Measurements from ENCODE around the gene TOP3B. TPM values are rescaled to one million over a fixed set of nuclear protein-coding genes. Genes with fewer than 3 reads are reported as not detected.
A peak's percentile ranks its signal among the peaks of the same experiment; 100 is the strongest.

Gene TOP3B
- total and polyA plus RNA-seq, 2 donors (not counting 1 experiment from before 2014, with no cell fraction given) = 7.4 to 16.5 TPM

DNA sequence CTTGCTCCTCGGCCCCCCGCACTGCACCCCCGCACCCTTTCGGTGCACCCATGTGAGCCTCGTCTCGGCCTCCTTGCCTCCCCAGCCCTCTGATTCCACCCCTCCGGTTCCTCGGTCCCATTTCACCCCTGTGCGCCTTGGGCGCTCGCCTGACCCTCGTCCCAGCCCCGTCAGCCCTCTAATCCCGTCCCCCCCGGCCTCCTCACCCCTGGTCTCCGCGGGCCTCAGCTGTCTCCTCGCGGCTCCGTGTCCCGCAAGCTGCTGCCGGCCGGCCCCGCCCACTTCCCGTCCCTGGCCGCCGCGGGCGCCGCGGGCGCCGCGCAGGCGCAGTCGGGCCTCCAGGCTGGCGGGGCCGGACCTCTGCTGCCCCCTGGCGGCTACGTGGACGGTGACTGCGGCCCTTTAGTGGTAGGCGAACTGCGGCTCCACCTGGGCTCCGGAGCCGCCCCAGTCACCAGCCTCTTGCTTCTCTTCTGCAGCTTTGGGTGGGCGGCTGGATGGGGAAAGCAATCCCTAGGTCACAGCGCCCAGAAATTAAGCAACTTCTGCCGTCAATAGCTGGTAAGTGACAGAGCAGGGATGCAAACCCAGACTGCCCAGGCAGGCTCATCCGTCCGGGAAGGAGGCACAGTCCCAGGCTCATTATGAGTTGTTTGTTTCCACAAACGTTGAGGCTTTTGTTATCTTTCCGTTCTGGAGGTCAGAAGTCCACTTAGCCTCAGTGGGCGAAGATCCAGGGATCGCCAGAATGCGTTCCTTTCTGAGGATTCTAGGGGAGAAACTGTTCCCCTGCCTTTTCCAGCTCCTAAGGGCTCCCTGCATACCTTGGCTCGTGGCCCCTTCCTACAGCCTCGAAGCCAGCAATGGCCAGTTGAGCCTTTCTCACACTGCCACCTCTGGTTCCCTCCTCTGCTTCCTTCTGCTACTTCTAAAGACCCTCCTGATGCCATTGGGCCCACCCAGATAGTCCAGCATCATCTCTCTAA is 29.7 kb downstream of the TOP3B start, which contains the start of gene PPM1F:
TSS of gene PPM1F (minus strand) at position 263 of the 986 bp plus-strand sequence. CDS start 6,800 bp downstream, outside the sequence.
- Histone ChIP-seq H3K27me3 (ENCODE audit: control insufficient read depth, insufficient read depth, low read length) (no peaks in the 10 kb centered on the region), H3K36me3 (ENCODE audit: control insufficient read depth, insufficient read depth, low read length) (no peaks in the 10 kb centered on the region), H3K9ac (ENCODE audit: insufficient read depth, low read length) (peak within 1 kb of the TSS; percentile 71), H4K20me1 (ENCODE audit: control insufficient read depth, extremely low read depth, insufficient read depth, low read length) (no peaks in the 10 kb centered on the region), H3K4me3 (replicated peaks in 1 of 4; ENCODE audit: control extremely low read depth in 1 of 4, insufficient read depth in 1 of 4, low read depth in 3 of 4, low read length in 4 of 4) (peak within 1 kb of the TSS; percentile 59 to 86 (median 73)), H3K27ac (ENCODE audit: insufficient read depth, low read length) (peak within 1 kb of the TSS; percentile 41), H3K9me3 (ENCODE audit: control insufficient read depth, insufficient read depth, low read depth, low read length) (no peaks in the 10 kb centered on the region), H2AFZ (ENCODE audit: low read length) (peak within 1 kb of the TSS; percentile 80), H3K79me2 (ENCODE audit: control insufficient read depth, insufficient read depth, low read length) (peaks cover 21% of the 10 kb centered on the region), H3K4me1 (ENCODE audit: control insufficient read depth, extremely low read depth, insufficient read depth, low read length) (peaks cover 2% of the 10 kb centered on the region), H3K4me2 (ENCODE audit: extremely low read depth, insufficient read depth, low read length) (peak within 1 kb of the TSS; percentile 71)
- TF ChIP-seq EZH2 (IDR thresholded peaks at IDR 0.05; ENCODE audit: low read length, missing control alignments) (no peak), CTCF (conservative IDR thresholded peaks at IDR 0.05 in 1 of 2, IDR thresholded peaks at IDR 0.05 in 1 of 2; ENCODE audit: low read depth in 1 of 2, low read length in 2 of 2) (peak; percentile 46 to 61)
- DNase-seq (ENCODE audit: low read depth in 2 of 2) = peak; percentile 48 to 61

- H4K20me1 ChIP-seq (ENCODE audit: control insufficient read depth, extremely low read depth, insufficient read depth, low read length) = no peaks in the 10 kb centered on the region
- TF ChIP-seq EZH2 (IDR thresholded peaks at IDR 0.05; ENCODE audit: low read length, missing control alignments) (no peak), CTCF (conservative IDR thresholded peaks at IDR 0.05 in 1 of 2, IDR thresholded peaks at IDR 0.05 in 1 of 2; ENCODE audit: low read depth in 1 of 2, low read length in 2 of 2) (no peak)
- peaks cover 21% of the 10 kb centered on the region for H3K79me2 ChIP-seq (ENCODE audit: control insufficient read depth, insufficient read depth, low read length)
- peak overlapping the region; percentile 39 for H3K9ac ChIP-seq (ENCODE audit: insufficient read depth, low read length)
- H3K27me3 ChIP-seq (ENCODE audit: control insufficient read depth, insufficient read depth, low read length) = no peaks in the 10 kb centered on the region
- H3K4me3 ChIP-seq (replicated peaks in 1 of 4; ENCODE audit: control extremely low read depth in 1 of 4, insufficient read depth in 1 of 4, low read depth in 3 of 4, low read length in 4 of 4) = peak overlapping the region; percentile 59 to 86 (median 73)
- H3K27ac ChIP-seq (ENCODE audit: insufficient read depth, low read length) = no peak overlapping the region
- H3K36me3 ChIP-seq (ENCODE audit: control insufficient read depth, insufficient read depth, low read length) = no peaks in the 10 kb centered on the region
- no peak overlapping the region for H2AFZ ChIP-seq (ENCODE audit: low read length)
- peak overlapping the region; percentile 71 for H3K4me2 ChIP-seq (ENCODE audit: extremely low read depth, insufficient read depth, low read length)
- H3K9me3 ChIP-seq (ENCODE audit: control insufficient read depth, insufficient read depth, low read depth, low read length) = no peaks in the 10 kb centered on the region
- DNase-seq (ENCODE audit: low read depth in 2 of 2) = peak; percentile 36 to 63
- peaks cover 7% of the 10 kb centered on the region for H3K4me1 ChIP-seq (ENCODE audit: control insufficient read depth, extremely low read depth, insufficient read depth, low read length)
Measured at GRCh38 chr22:21951931-21952465, 30.6 kb downstream of the TOP3B start.

DNA sequence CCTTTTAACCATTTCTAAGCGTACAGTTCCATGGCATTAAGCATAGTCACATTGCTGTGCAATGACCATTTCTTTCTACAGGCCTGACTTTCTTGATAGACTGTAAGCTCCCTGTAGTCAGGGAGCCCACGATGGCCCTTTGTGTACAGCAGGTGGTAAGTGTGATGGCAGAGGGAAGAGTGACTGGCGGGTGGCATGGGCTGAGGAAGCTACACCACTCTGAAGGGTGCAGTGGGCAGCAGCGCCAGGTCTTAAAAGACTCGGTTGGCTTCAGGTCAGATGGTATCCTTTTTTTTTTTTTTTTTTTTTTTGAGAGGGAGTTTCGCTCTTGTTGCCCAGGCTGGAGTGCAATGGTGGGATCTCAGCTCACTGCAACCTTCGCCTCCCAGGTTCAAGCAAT is 31.5 kb downstream of the TOP3B start:
- H3K9me3 ChIP-seq (ENCODE audit: control insufficient read depth, insufficient read depth, low read depth, low read length) = no peaks in the 10 kb centered on the region
- no peak overlapping the region for H3K4me3 ChIP-seq (replicated peaks in 1 of 4; ENCODE audit: control extremely low read depth in 1 of 4, insufficient read depth in 1 of 4, low read depth in 3 of 4, low read length in 4 of 4)
- TF ChIP-seq CTCF (conservative IDR thresholded peaks at IDR 0.05 in 1 of 2, IDR thresholded peaks at IDR 0.05 in 1 of 2; ENCODE audit: low read depth in 1 of 2, low read length in 2 of 2) (no peak), EZH2 (IDR thresholded peaks at IDR 0.05; ENCODE audit: low read length, missing control alignments) (no peak)
- no peaks in the 10 kb centered on the region for H3K27me3 ChIP-seq (ENCODE audit: control insufficient read depth, insufficient read depth, low read length)
- DNase-seq (ENCODE audit: low read depth in 2 of 2) = no peak
- H3K79me2 ChIP-seq (ENCODE audit: control insufficient read depth, insufficient read depth, low read length) = peaks cover 28% of the 10 kb centered on the region
- no peaks in the 10 kb centered on the region for H4K20me1 ChIP-seq (ENCODE audit: control insufficient read depth, extremely low read depth, insufficient read depth, low read length)
- H3K4me1 ChIP-seq (ENCODE audit: control insufficient read depth, extremely low read depth, insufficient read depth, low read length) = peaks cover 9% of the 10 kb centered on the region
- H3K27ac ChIP-seq (ENCODE audit: insufficient read depth, low read length) = no peak overlapping the region
- H3K36me3 ChIP-seq (ENCODE audit: control insufficient read depth, insufficient read depth, low read length) = peaks cover under 1% of the 10 kb centered on the region
- H2AFZ ChIP-seq (ENCODE audit: low read length) = no peak overlapping the region
- H3K9ac ChIP-seq (ENCODE audit: insufficient read depth, low read length) = no peak overlapping the region
- no peak overlapping the region for H3K4me2 ChIP-seq (ENCODE audit: extremely low read depth, insufficient read depth, low read length)

All from fibroblast of lung (primary cell).